OCI-LY1 (cell line): ENCODE data around the gene GRPEL2.

ENCODE experiments used
- CTCF ChIP-seq: fragments of 200-600 bp; sonication (generic), shearing (Covaris generic); IDR thresholded peaks from 2 replicates; pipeline ENCODE4 v1.5.1; 2017; ENCODE audit warnings: mild to moderate bottlenecking, antibody characterized with exemption, low read length, moderate library complexity, mixed read lengths
- EZH2 ChIP-seq: fragments of 200-600 bp; sonication (generic), shearing (Covaris generic); IDR thresholded peaks from 2 replicates; pipeline ENCODE4 v1.8.0; 2017; ENCODE audit warnings: borderline replicate concordance, mixed run types, mild to moderate bottlenecking, antibody characterized with exemption, low read length, moderate library complexity, mixed read lengths

DNA sequence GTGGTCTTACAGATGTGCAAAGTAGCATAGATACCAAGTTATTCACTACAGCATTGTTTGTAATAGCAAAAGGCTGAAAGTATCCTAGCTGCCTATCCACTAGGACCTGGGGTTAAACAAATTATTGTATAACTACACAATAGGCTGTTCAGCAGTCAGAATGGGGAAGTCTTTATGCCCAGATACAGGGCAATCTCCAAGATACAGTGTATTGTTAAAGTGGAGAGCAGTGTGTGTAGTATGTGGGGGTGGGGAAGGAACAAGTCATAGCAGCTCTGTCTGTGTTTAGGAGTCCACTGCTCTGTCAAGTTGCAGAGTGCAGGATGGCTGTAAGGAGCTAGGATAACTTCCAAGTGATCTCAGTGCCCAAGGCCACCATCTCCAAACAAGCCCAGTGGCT lies 18.1 kb downstream of the GRPEL2 start:
- no peak for TF ChIP-seq EZH2
- no peak for TF ChIP-seq CTCF
